HL-60 (cell line): ENCODE measurements around the gene APOA5.
"Not testable (repeated sequence)": the region's sequence is repeated elsewhere in the genome, so short reads cannot be mapped to it uniquely, and the experiment has no call there.

Source experiments
- DNase-seq, 2 experiments: peaks; one replicate each; pipeline ENCODE4 v3.0.0-alpha.2; 2010 to 2020; ENCODE audit warnings: low read depth in 1 of 2, low spot score in 1 of 2
- H3K27ac ChIP-seq: fragments of 250-450 bp; sonication (Bioruptor Pico); replicated peaks from 2 replicates; pipeline ENCODE4 v1.5.1; 2020; ENCODE audit warnings: mild to moderate bottlenecking, moderate library complexity
- H3K27me3 ChIP-seq: fragments of 250-450 bp; sonication (Bioruptor Pico); 2 replicates; pipeline ENCODE4 v1.5.1; 2021; ENCODE audit warnings: mild to moderate bottlenecking, moderate library complexity; ENCODE audit not compliant: insufficient read depth, poor library complexity, severe bottlenecking
- H3K4me3 ChIP-seq: replicated peaks from 2 replicates; pipeline ENCODE4 v1.5.1; 2011; ENCODE audit warnings: mild to moderate bottlenecking, control low read depth, low read length; ENCODE audit not compliant: insufficient read depth
- CTCF ChIP-seq: IDR thresholded peaks from one replicate; pipeline ENCODE4 v1.5.1; 2011; ENCODE audit warnings: low read length, control low read depth, inconsistent platforms; ENCODE audit not compliant: insufficient read depth
- GABPA ChIP-seq: IDR thresholded peaks from 2 replicates; pipeline ENCODE4 v1.6.1; 2012; ENCODE audit warnings: low read depth
- POLR2AphosphoS5 ChIP-seq: IDR thresholded peaks from 2 replicates; pipeline ENCODE4 v1.6.1; 2012; ENCODE audit warnings: low read depth
- REST ChIP-seq: IDR thresholded peaks from 2 replicates; pipeline ENCODE4 v1.6.1; 2012; ENCODE audit warnings: low read depth; ENCODE audit not compliant: insufficient replicate concordance
- SPI1 ChIP-seq: IDR thresholded peaks from 2 replicates; pipeline ENCODE4 v1.6.1; 2012; ENCODE audit warnings: low read depth, mild to moderate bottlenecking, borderline replicate concordance

The APOA5 gene

DNA sequence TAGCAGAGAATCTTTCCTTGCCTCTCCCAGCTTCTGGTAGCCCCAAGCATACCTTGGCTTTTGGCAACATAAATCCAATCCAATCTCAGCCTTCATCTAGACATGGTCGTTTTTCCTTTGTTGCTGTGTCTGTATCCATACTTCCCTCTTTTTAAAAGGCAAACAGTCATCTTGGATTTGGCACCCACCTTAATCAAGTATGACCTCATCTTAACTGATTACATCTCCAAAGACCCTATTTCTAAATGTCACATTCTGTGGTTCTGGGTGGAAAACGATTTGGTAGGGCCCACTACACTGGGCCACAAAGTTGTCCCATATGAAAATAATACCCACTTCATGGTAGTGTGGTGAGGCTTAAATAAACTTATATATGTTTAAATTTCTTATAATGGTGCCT is 19.7 kb downstream of the APOA5 start:
- TF ChIP-seq GABPA (no peak), REST (no peak), SPI1 (no peak), CTCF (no peak)

GRCh38 chr11:116762132-116762531 is 29.5 kb downstream of the APOA5 start:
- H3K27me3 ChIP-seq: no peaks in the 10 kb centered on the region
- no peak overlapping the region for H3K4me3 ChIP-seq
- TF ChIP-seq CTCF (no peak), SPI1 (no peak), GABPA (no peak), POLR2AphosphoS5 (no peak), REST (no peak)
- H3K27ac ChIP-seq: no peak overlapping the region
- DNase-seq: no peak

More for the DNA sequence above, 19.7 kb downstream of the APOA5 start:
- Histone ChIP-seq H3K27me3 (no peaks in the 10 kb centered on the region), H3K4me3 (peak overlapping the region; percentile 90), H3K27ac (peak overlapping the region; percentile 94)
- no peak for DNase-seq

GRCh38 chr11:116756044-116756443 is 35.6 kb downstream of the APOA5 start:
- not testable (repeated sequence) for H3K27me3 ChIP-seq, H3K27ac ChIP-seq, H3K4me3 ChIP-seq, DNase-seq

DNA sequence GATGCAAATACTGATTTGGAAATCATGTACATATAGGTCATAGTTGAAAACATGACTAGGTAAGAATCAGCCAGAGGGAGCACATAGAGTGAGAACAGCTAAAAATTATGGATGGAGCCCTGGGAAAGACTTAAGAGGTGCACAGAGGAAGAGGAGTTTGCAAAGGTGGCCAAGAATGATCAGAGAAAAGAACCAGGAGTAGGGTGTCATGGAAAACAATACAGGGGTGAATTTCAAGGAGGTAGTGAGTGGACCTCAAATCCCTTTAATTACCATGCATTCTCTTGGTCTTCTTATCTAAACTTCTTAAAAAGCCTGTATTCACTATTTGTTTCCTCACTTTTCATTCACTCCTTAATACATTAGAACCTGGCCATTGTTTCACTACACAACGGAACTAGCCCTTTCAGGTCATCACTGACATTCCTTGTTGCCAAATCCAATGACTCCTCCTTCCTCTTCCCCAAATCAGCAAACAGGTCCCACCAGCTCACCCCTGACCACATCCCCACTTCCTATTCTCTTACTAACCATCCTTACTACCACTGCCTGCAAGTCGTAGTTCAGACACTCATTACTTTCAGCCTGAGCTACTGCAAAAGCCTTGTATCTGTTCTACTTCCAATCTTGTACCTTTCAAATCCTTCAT is 41.5 kb downstream of the APOA5 start:
- no peak overlapping the region for H3K4me3 ChIP-seq

More for the DNA sequence above, 41.5 kb downstream of the APOA5 start:
- DNase-seq: peak; percentile 49 to 63
- Histone ChIP-seq H3K27me3 (no peaks in the 10 kb centered on the region), H3K27ac (no peak overlapping the region)
- no peak for TF ChIP-seq GABPA
- no peak for TF ChIP-seq CTCF
- TF ChIP-seq SPI1: peak; percentile 61; the same call in 1 of the 2 replicates
- no peak for TF ChIP-seq POLR2AphosphoS5
- TF ChIP-seq REST: no peak
